Myocyte (in vitro differentiated cells): Measurements from ENCODE around the gene ITPK1. TPM values are rescaled to one million over a fixed set of nuclear protein-coding genes. Genes with fewer than 3 reads are reported as not detected.

Experiments used
- DNase-seq: peaks from one replicate; pipeline ENCODE4 v3.0.0-alpha.2; 2012; ENCODE audit warnings: low read depth
- total RNA-seq: library from RNA; depleted of rRNA; stranded (reverse); fragments of >200 nt; gene quantifications from 2 replicates; pipeline ENCODE4 v1.2.3, GENCODE V29; 2014

The ITPK1 gene
- total RNA-seq, 1 donor from 2014 or later = 19.1 TPM

DNA sequence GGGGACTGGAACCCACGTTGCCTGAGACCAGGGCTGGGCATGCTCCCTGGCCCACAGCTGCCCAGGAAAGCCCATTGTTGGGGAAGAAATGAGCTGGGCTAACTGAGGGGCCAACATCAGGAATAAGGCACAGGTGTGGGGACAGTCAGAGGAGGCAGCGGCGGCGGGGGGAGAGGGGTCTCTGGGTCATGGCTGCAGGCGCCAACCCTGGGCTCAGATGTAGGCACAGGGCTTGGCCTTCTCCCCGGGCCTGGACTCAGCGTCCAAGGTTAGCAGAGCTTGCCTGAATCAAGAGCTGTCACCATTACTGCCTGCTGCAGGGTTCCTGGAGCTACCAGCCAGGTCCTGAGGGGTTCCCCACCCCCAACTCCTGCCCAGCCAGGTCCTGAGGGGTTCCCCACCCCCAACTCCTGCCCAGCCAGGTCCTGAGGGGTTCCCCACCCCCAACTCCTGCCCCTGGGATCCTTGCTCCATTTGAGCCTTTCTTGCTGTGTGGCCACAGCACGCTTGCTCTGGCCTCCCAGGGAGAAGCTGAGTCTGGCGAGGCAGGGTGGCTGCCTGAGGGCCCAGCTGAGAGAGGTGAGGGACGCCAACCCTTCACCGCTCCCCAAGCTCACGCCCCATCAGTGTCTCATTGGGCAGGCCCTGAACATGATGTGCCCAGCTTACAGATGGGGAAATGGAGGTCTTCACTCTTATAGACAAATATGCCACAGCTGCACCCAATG, 186.6 kb downstream of the ITPK1 start:
- DNase-seq = no peak

DNA sequence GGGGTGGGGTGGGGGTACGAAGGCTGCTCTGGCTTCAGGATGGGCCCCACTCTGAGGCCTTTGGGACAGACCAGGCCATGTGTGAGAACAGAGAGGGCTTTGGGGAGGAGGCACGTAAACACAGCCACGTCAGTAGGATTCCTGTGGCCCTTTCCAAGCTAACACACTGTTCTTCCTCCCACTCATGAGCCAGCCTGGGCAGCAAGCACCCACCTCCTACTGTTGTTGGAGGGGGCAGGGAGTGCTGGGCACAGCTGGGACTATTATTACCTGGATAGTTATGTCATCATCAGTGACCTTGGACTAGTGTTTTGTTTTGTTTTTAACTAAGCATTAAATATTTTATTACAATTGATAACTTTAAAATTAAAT, 187.5 kb downstream of the ITPK1 start:
- DNase-seq = no peak

DNA sequence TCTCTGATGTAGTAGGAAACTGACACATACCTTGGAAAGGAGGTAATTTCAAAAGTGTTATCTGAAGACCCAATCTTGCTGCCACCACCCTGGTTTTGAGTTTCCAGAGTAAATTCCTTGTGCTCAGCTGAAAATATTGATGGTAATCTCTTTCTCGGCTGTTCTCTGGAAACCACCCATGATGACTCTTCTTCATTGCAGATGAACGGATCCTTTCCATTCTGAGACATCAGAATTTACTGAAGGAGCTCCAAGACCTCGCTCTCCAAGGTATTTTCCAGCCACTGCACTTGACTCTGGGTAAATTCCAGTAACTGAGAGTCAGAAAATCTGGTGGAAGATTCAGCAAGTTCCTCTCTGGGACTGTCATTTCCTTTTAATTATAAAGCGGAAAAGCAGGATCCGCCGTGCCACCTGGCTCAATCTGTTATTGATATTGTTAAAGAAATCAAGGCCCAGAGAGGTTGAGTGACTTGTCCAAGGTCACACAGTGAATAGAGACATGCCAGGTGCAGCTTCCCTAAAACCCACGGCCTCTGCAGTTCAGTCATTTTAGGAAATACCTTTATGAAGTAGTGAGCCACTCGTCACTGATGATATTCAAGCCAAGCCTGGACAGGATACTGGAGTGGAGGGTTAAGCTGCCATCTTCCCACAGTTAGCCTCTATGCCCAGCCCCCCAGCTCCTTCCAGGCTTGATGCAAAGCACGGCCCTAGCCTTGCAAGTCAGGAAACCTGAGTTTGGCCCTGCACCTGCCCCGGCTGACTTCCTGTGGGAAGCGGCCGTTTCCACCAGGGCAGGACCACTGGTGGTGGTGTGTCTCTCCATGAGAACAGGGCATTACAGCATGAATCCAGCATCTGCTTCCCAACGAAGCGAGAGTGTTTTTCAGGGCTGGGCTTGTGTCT, 188.1 kb downstream of the ITPK1 start:
- DNase-seq = no peak

DNA sequence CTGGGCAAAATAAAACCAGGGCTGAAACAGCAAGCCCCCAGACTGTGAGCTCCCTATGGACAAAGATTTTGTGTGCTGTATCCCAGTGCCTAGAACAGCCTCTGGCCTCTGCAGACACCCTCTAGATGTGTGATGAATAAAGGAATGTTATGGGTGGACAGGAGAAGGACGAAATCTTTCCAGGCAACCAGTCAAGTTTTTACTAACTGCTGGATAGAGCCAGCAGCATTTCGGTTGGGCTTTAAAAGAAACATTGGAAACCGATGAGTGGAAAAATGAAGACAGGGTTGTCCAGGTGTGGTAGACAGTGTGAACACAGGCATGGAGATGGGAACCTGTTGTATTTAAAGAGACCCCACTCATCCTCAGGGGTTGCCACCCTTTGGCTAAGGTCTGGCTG, 188.8 kb downstream of the ITPK1 start:
- DNase-seq = no peak

DNA sequence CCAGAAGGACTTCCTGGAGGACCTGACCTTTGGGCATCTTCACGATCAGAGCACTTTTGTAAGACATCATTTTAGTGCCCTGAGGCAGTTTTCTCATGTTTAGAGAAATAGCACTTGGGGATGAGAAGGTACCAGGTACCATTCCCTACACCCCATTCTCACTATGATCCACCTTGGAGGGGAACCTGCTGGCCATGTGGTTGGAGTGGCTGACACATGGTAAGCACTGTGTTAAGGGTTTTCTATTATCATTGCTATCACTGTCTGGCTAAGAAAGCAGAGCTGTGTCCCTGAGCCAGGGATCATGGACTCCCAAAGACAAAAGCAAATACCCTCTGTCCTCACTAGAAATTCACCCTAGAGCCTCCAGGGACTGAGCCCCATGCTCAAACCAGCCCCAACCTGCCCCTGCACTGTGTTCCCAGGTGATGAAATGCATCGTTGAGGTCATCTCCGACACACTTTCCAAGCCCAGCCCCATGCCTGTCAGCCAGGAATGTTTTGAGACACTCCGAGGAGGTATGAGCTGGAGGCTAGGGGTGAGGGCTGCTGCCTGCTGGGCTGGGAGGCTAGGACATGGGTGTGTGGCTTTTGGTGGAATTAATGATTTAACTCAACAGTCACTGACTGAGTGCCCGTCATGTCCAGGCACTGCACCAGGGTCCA, 189.4 kb downstream of the ITPK1 start:
- DNase-seq = no peak

DNA sequence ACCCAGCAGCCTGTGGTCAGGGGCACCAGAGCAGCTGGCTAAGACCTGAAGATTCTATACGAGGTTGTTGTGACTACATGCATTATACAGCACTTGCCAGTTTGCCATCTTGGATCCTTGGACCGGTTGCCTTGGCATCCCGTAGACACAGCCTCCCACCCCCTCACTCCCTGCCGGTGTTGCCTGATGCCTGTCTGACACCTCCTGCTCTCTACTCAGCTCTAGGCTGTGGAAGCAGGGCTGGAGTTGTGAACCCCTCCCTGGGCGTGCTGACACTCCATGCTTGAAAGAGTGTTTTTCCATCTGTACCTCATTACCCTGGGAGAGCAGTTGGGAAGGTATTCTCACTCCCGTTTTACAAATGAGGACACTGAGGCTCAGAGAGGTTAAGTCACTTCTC, 190.3 kb downstream of the ITPK1 start:
- no peak for DNase-seq

DNA sequence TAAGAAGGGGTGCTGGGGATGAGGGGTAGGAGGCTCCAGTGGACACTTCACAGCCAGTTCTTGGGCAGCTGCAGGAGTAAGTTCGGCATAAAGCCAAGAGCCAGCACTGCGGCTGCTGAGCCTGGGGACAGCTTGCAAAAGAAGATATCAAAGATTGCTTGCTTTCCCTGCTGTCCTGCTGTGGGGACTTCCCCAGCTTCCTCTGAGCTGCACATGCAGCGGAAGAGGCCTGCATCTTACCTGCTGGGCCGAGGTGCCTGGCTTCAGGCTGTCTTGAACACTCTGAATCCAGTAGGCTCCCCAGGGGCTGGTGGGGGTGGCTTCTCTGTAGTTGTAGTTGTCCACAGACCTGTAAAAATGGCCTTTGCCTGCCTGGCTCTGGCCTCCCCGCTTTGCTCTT, 191.5 kb downstream of the ITPK1 start:
- no peak for DNase-seq

DNA sequence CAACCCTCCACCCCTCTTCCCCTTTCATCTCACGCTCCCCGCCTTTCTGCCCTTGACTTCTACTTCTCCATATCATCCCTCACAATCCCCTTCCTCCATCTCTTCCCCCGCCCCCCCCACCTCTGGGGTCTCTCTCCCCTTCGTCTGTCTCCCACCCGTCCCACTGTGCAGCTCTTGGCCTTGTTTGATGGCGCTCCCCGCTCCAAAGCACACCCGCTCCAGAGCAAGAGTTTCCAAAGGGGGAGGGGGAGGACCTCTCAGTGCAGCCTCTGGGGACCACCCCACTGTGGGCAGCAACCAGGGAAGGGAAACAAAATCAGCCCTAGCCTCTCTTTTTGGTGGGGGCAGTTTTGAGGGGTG, 192.0 kb downstream of the ITPK1 start:
- no peak for DNase-seq

DNA sequence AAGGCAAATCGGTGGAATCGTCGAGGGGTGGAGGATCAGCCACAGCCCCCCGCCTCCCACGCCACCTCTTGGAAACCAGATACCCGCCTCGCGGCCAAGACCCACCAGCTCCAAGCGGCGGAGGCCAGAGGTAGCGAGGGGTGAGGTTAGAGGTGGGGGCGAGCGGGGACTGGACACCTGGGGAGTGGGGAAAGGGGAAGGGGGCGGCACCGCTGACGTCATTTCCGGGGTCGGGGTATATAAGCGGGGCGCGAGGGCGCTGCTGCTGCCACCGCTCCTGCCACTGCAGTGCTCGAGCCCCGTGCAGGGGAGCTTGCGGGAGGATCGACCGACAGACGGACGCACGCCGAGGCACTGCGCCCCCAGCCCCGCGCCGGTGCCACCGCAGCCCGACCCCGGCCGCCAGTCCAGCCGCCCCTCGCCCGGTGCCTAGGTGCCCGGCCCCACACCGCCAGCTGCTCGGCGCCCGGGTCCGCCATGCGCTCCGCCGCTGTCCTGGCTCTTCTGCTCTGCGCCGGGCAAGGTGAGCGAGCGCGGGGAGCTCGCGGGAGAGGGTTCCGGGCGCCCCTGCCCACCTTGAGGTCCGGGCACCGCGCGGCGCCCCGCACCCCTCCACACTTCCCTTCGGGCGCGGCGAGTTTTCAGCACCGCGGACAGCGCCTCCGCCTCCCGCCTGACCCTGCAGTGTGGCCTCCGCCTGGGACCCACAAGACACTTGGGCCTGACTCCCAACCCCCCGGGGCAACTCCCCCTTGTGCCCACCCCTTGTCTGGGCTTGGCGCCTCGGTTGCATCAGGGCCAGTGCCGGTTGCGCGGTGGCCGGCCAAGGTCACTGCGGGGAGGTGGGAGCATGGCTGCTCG, 192.6 kb downstream of the ITPK1 start, which contains the start of gene CHGA:
Gene CHGA (plus strand): TSS at position 268 of the 861 bp plus-strand sequence. CDS start 210 bp downstream, at position 478.
- DNase-seq = peak; percentile 57

DNA sequence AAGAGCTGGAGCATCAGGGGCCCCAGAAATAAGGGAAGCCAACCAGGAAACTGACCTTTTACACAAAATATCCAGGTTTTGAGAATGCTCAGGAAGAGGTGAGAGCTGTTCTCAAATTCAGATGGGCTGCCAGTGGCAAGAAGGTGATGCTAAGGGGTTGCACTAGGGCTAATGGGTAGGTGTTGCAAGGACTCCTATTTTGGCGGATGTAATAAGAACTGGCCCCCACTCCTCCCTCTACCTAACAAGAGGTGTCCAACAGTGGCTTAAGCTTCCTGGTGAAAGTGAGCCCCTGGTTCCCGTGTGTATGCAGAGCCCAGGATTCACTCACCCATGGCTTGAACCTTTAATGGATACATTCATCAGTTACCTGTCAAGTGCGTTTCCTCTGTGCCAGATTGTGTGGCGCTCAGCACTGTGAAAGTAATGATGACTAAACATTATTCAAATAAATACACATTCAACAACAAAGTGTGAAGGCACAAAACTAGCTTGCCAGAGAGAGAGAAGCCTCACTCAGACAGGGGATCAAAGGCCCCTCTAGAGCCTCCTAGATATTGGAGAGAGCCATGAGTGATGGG, 193.5 kb downstream of the ITPK1 start:
- DNase-seq = no peak

DNA sequence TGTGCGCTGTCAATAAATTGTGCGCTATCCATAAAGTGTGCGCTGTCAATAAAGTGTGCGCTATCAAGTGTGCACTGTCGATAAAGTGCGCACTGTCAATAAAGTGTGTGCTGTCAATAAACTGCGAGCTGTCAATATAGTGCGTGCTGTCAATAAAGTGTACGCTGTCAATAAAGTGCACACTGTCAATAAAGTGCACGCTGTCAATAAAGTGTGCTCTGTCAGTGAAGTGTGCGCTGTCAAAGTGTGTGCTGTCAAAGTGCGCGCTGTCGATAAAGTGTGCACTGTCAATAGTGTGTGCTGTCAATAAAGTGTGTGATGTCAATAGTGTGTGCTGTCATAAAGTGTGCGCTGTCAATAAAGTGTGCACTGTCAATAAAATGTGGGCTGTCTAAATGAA, 195.7 kb downstream of the ITPK1 start:
- DNase-seq = no peak

DNA sequence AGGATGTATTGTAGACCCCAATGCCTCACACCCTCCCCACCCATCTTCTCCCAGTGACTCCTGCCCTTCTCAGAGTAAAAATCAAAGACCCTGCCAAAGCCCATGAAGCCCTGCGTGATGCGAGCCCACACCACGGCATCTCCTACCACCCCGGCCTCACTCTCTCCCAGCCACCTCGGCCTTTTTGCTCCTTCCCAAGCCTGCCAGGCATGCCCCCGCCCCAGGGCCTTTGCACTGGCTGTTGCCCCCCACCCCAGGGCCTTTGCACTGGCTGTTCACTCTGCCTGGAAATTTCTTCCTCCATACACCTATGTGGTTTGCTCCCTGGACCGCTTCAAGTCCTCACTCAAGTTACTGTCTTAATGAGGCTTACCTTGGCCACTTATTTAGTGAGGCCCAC, 197.8 kb downstream of the ITPK1 start:
- no peak for DNase-seq

DNA sequence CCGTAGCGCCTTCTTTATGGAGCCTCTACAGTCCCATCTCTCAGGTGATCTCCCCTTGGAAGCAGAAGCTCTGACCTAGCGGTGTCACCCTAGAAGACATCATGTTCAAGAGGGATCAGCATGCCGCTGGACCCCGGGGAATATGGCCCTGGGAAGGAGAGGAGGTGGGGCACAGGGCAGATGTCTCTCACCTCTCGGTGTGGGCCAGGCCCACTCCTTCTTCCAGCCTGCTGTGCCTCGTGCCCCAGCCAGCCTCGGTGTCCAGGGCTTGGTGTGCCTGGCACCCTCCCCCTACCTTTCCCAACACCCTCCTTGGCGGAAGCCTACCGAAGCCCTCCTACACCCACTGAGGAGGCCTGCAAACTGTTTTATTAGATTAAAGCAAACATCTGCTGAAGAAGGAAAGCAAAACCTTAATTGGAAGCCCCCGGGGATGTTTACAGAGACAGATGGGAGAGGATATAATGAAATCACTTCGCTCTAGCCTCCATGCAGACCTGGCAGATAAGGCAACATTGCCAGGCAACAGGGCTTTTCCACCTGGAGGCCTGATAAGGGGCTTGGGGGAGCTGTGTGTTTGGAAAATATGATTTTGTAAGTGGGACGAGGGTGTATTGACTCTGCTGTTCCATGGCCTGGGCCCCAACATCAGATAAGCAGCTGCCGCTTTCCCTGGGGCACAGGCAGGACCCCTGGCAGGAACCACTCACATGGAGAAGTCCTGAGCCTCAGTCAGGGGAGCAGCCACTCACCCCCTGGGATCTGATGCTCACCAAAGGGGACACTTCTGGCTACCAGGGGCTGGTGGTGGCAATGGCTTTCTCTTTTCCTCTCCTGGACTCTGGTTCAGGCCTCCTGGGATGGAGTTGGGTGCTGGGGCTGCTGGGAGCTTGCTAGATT, 198.4 kb downstream of the ITPK1 start:
- DNase-seq = no peak

DNA sequence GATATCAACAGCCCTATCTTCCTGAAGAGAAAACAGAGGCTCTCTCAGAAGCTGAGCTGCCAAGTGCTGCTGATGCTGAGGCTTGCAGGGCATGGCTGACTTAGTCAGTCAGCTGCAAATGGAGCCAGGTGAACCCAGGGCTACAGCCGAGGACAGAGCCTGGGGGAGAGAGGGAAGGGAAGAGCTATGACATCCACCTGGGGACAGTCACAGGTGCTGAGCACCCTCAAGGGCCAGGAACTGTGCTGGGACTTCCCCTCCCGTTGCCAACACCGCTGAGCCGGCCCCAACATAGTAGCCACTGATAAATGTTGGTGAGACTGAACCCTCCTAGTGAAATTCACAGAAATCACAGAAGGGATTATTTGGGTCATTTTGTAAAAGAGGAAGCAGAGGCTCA, 199.5 kb downstream of the ITPK1 start:
- no peak for DNase-seq

DNA sequence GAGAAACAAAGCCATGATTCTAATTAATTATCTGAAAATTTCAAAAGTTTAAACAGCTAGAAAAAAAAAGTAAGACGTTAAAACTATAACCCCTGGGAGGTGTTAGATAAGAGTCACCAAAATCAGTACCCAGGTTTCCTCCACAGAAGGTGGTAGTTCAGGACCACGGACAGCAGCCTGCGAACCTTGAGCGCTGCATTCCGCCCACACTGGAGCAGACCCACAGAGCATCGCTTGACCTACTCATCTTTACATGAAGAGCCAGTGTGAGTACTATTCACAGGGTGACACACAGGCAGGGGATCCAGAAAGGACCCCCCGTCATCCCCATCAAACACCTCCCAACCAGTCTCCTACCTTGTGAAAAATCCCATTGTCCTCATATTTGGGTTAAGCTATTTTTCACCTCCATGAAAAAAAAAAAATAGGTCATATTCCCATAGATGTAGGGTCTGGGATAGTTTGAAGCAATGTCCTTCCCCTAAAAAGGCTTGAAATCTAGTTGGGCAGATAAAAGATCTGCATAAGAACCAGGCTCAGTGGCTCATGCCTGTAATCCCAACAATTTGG, 201.6 kb downstream of the ITPK1 start:
- peak; percentile 45 for DNase-seq

DNA sequence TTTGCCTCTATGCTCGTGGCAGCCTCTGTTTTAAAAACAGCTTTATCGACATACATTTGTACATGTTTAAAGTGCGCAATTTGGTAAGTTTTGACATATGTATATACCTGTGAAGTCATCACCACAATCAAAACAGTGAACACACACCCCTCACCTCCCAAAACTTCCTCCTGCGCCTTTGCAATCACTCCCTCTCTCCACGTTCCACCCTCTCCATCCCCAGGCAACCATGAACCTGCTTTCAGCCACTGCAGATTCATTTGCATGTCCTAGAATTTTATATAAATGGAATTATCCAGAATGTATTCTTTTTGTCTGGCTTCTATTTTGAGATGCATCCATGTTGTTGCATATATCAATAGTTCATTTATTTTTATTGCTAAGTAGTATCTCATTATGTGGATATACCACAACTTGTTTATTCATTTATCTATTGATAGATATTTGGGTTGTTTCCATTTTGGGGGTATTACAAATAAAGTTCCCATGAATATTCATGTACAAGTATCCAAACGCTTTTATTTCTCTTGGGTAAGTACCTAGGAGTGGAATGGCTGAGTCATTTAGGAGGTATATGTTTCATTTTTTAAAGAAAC, 208.3 kb downstream of the ITPK1 start:
- DNase-seq = no peak

DNA sequence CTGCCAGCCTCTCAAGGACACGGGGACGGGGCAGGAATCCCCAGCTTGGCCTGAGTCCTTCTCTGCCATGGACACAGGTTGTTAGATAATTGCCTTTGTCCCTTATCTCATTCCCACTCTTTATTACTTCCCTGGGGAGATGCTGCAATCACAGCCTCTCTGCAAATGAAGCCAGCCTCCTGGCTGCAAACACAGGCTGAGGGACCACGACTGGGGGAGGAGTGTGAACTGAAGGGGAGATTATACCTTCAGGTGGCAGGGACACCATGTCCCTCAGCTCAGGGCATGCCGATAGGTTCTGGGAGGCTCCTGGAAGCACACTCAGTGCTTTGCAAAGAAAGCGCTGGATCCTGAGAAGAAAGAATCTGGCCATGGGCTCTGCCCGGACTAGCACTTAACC, 208.9 kb downstream of the ITPK1 start:
- DNase-seq = no peak

DNA sequence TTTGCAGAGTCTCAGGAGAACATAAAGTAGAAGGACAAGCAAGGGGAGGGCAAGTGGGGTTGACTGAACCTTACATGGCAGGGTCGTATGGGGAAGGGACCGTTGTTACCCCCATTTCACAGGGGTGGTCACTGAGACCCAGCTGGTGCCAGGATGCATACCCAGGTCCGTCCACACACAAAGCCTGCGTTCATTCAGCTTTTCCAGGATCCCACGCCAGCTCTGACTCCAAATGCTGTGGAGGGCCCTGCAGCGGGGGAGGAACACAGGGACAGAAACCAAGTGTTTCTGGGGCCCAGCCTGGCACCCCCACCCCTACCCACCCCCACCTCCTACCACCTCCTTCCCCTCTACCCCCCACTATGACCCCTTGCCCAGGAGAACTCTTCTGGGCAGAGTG, 209.3 kb downstream of the ITPK1 start:
- DNase-seq = no peak

DNA sequence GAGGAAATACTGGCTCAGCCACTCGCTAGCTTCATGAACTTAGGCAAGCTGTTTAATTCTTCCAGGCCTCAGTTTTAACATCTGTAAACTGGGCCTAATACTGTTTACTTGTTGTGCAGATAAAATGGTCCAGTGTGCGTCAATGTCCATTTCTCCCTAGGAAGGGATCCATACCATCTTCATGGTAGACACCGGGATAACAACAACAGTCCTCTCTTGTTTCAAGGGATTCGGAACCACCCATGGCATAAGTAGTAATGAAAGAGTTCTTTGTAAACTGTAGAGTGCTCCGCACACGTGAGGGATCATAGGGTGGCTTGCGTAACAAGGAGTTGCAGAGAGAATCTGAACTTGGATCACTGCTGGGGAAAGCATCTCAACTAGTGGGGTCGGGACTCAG, 210.1 kb downstream of the ITPK1 start:
- DNase-seq = no peak
